Brain microvascular endothelial cell (primary cell): ENCODE measurements around the gene RBP4.

Source experiments
- DNase-seq: peaks from one replicate; pipeline ENCODE4 v3.0.0-alpha.2; 2020
- H3K27ac ChIP-seq: fragments of 250-450 bp; sonication (Bioruptor Pico); 2 replicates; pipeline ENCODE4 v1.5.1; 2020; ENCODE audit warnings: mild to moderate bottlenecking, moderate library complexity
- H3K27me3 ChIP-seq: fragments of 250-450 bp; sonication (Bioruptor Pico); replicated peaks from 2 replicates; pipeline ENCODE4 v1.5.1; 2020; ENCODE audit warnings: mild to moderate bottlenecking
- H3K36me3 ChIP-seq: fragments of 250-450 bp; sonication (Bioruptor Pico); replicated peaks from 2 replicates; pipeline ENCODE4 v1.5.1; 2020; ENCODE audit warnings: mild to moderate bottlenecking
- H3K4me3 ChIP-seq: 2 replicates; pipeline ENCODE4 v1.5.1; 2011; ENCODE audit warnings: low read depth, mild to moderate bottlenecking, control low read depth, low read length, moderate library complexity
- in situ Hi-C: cut with HindIII; loops from 2 replicates; pipeline ENCODE4 v1.10.0; 2017; ENCODE audit warnings: low sequenced_read_pairs, low pct_ligation_motif_present
- TF ChIP-seq, protein P1 (sequence below): IDR thresholded peaks from 2 replicates; pipeline ENCODE4 v1.5.1; 2011; ENCODE audit warnings: low read depth, mild to moderate bottlenecking, moderate library complexity, low read length, control low read depth, inconsistent platforms; ENCODE audit errors: missing control alignments

Gene RBP4

DNA sequence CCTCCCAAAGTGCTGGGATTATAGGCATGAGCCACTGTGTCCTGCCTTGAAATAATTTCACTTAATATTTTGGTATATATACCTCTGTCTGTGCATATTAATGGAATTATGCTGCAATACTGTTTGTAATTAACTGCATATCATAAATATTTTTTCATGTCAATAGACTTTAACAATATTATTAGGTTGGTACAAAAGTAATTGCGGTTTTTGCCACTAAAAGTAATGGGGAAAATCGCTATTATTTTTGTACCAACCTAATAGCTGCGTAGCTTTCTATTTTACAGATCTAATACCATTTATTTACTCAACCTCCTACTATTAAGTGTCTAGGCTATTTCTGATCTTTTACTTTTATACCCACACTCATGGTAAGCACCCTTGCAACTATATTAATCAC, 7.4 kb upstream of the RBP4 start:
- no peak overlapping the region for H3K27ac ChIP-seq
- no peak overlapping the region for H3K4me3 ChIP-seq
- in situ Hi-C loops: no loop called here
- H3K27me3 ChIP-seq: no peaks in the 10 kb centered on the region
- no peak for DNase-seq
- no peaks in the 10 kb centered on the region for H3K36me3 ChIP-seq
- TF ChIP-seq, protein P1, sequence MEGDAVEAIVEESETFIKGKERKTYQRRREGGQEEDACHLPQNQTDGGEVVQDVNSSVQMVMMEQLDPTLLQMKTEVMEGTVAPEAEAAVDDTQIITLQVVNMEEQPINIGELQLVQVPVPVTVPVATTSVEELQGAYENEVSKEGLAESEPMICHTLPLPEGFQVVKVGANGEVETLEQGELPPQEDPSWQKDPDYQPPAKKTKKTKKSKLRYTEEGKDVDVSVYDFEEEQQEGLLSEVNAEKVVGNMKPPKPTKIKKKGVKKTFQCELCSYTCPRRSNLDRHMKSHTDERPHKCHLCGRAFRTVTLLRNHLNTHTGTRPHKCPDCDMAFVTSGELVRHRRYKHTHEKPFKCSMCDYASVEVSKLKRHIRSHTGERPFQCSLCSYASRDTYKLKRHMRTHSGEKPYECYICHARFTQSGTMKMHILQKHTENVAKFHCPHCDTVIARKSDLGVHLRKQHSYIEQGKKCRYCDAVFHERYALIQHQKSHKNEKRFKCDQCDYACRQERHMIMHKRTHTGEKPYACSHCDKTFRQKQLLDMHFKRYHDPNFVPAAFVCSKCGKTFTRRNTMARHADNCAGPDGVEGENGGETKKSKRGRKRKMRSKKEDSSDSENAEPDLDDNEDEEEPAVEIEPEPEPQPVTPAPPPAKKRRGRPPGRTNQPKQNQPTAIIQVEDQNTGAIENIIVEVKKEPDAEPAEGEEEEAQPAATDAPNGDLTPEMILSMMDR: no peak

DNA sequence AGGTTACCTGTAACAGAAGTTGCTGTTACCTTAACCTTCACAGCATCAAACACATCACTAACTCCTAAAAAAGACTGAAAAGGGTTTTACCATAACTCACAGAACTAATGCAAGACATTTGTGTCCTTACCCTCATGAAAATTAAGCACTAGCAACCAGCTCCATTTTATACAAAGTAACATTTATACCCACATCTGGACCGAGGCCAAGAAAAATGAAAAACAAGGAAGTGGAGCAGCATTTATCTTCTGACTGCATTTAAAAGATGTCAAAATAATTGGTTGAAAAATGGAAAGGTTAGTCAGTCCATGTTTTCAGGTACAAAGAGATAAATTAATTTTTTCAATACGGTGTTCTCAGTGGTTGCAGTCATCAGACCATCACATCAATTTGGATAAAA, 3.1 kb upstream of the RBP4 start:
- no peaks in the 10 kb centered on the region for H3K36me3 ChIP-seq
- in situ Hi-C loops: no loop called here
- H3K27ac ChIP-seq: no peak overlapping the region
- DNase-seq: no peak
- TF ChIP-seq, protein P1: no peak
- H3K4me3 ChIP-seq: no peak overlapping the region
- peaks cover 22% of the 10 kb centered on the region for H3K27me3 ChIP-seq

DNA sequence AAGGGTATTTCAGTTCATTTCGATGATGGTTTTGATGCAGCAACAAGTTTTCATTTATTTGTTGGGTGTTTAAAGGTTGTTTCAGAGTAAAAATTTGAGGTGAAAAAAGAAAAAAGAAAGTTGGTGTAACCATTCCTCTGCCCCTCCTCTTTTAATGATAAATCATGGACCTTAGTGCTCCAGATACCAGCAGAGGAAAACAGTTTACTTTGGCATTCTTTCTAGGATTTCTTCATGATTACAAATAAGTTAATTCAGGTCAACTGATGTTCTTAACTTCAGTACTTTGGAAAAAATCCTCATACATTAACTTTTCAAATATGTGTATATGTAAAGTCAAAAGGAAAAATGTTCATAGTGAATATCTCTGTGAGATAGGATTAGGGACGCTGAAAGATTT, 2.0 kb upstream of the RBP4 start:
- H3K36me3 ChIP-seq: no peaks in the 10 kb centered on the region
- H3K4me3 ChIP-seq: no peak overlapping the region
- H3K27me3 ChIP-seq: peaks cover 22% of the 10 kb centered on the region
- H3K27ac ChIP-seq: no peak overlapping the region
- no peak for DNase-seq
- in situ Hi-C loops: no loop called here
- TF ChIP-seq, protein P1: no peak

DNA sequence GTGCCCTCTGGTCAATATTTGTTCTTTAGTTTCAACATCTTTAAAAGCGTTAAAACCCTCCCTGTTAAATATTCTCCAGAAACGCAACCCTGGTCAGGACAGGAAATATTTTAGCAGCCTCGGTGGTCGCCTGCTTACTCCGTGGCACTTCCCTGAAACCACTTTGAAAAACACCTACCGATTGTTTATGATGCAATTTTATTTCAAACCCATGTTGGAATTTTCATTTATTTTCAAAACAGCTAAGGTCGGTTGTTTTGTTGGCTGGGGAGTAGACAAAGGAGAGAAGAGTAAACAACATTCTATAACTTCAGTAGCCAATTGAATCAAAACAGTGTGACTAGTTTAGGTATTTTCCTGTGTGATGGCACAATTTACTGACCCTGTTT, 733 bp upstream of the RBP4 start:
- TF ChIP-seq, protein P1: no peak
- H3K27me3 ChIP-seq: peaks cover 22% of the 10 kb centered on the region
- no peak overlapping the region for H3K27ac ChIP-seq
- no peak overlapping the region for H3K4me3 ChIP-seq
- no peaks in the 10 kb centered on the region for H3K36me3 ChIP-seq
- no peak for DNase-seq
- in situ Hi-C loops: no loop called here

DNA sequence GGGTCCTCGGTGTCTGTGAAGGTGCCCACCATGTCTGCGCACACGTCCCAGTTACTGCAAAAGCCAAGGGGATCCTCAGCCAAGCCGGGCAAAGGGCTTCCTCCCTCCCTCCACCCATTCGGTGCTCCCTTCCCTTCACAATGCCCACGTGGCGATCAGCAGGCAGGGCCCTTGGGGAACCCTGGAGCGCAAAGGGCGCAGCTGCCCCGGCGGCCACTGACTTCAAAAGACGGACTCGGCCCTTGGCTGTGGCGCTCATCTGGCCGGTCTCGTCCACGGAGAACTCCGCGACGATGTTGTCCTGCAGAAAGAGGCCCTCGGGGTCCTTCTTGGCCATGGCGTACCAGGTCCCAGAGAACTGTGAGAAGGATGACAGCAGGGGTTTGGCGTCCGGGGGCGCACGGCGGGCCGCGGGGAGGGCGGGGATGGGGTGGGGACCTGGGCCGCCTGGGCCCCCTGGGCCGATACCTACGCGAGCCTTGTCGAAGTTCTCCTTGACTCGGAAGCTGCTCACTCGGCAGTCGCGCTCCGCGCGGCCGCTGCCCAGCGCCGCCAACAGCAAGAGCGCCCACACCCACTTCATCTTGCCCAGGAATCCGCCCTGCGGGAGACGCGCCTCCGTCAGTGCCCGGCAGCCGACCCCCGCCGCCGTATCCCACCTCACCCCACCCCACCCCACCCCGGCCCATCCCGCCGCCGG, 439 bp downstream of the RBP4 start:
- H3K4me3 ChIP-seq: peak overlapping the region; percentile 38

More for the DNA sequence above, 439 bp downstream of the RBP4 start:
- in situ Hi-C loops: no loop called here
- Histone ChIP-seq H3K36me3 (no peaks in the 10 kb centered on the region), H3K27ac (no peak overlapping the region), H3K27me3 (peaks cover 22% of the 10 kb centered on the region)
- TF ChIP-seq, protein P1: no peak
- peak; percentile 1 for DNase-seq
